Muscle layer of colon (tissue), 2 donors: Measurements from ENCODE around the gene ZNF423.
A peak's percentile ranks its signal among the peaks of the same experiment; 100 is the strongest.

Experiments used
- H3K27ac ChIP-seq: one replicate; pipeline ENCODE4 v1.7.0; 2013; ENCODE audit warnings: low read depth, mild to moderate bottlenecking, low read length, moderate library complexity
- H3K27me3 ChIP-seq, 2 donors: one replicate each; pipeline ENCODE4 v1.7.0; 2013; ENCODE audit warnings: low read length in 2 of 2, mild to moderate bottlenecking in 2 of 2; ENCODE audit not compliant: insufficient read depth in 2 of 2, control insufficient read depth in 1 of 2
- H3K36me3 ChIP-seq: one replicate; pipeline ENCODE4 v1.7.0; 2013; ENCODE audit warnings: mild to moderate bottlenecking, low read length; ENCODE audit not compliant: insufficient read depth
- H3K4me1 ChIP-seq: one replicate; pipeline ENCODE4 v1.7.0; 2013; ENCODE audit warnings: mild to moderate bottlenecking, low read length; ENCODE audit not compliant: insufficient read depth
- H3K4me3 ChIP-seq, 2 donors: one replicate each; pipeline ENCODE4 v1.7.0; 2013; ENCODE audit warnings: low read length in 2 of 2, low read depth in 1 of 2, mild to moderate bottlenecking in 1 of 2, moderate library complexity in 1 of 2
- H3K9ac ChIP-seq: one replicate; pipeline ENCODE4 v1.7.0; 2013; ENCODE audit warnings: low read length
- H3K9me3 ChIP-seq: one replicate; pipeline ENCODE4 v1.7.0; 2013; ENCODE audit warnings: mild to moderate bottlenecking, low read length
- donor health status: abdominal sarcoma.
- donor health status: Adenocarcinoma of cecum.

Gene ZNF423

DNA sequence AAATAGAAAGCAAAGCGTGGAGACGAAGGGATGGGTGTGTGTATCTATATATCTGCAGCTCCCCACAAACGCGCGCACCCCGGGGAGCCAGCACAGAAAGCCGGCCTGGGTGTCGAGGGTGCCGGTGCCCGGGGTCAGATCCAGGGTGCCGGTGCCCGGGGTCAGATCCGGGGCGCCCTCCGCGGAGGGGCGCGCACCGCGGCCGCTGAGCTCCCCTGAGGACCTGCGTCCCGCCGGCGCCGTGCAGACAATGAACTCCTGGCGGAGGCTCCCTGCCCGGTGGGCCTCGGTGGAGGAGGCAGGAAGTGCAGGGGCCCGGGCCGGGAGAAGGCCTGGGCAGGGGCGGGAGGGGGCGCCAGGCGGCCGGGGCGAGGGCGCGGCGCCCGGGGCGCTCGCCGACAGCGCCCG lies 1.1 kb downstream of the ZNF423 start:
- H3K27me3 ChIP-seq = peaks cover 0 to 3% of the 10 kb centered on the region in 2 donors
- H3K9me3 ChIP-seq = no peaks in the 10 kb centered on the region
- no peak overlapping the region for H3K9ac ChIP-seq
- no peaks in the 10 kb centered on the region for H3K36me3 ChIP-seq
- H3K27ac ChIP-seq = peak overlapping the region; percentile 85
- H3K4me1 ChIP-seq = peaks cover 17% of the 10 kb centered on the region
- peak overlapping the region; percentile 56 to 74 for H3K4me3 ChIP-seq

DNA sequence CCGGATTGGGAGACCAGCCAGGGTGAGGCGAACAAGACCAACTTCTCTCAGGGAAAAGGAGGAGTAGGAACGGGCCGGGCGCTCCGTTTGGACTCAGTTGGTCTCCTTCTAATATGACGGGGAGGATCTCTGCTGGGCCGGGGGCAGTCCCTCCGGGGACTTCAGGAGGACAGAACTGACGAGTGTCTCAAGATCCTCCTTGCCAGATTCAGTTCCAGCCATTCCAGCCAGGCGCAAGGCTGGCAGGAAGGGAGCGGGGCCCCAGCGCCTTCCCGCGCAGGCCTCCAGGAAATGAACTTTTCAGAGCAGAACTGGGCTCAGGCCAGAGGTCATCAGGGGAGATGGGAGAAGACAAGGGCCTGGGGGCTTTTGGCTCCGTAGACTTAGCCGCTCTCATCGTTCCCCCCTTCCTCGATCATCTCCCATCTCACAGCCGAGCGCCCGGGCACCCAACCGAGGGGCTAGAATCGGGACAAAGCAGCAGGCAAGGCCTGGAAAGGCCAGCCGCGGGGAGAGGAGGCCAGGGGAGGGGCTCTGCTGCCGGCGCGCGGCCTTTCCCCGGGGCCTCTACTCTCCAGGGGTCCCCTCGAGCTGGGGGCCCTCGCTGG lies 1.6 kb downstream of the ZNF423 start:
- Histone ChIP-seq H3K9ac (peak overlapping the region; percentile 25), H3K27me3 (peaks cover 0 to 3% of the 10 kb centered on the region in 2 donors), H3K4me3 (peak overlapping the region; percentile 56 to 74), H3K4me1 (peaks cover 17% of the 10 kb centered on the region), H3K9me3 (no peaks in the 10 kb centered on the region), H3K27ac (peak overlapping the region; percentile 85), H3K36me3 (no peaks in the 10 kb centered on the region)

DNA sequence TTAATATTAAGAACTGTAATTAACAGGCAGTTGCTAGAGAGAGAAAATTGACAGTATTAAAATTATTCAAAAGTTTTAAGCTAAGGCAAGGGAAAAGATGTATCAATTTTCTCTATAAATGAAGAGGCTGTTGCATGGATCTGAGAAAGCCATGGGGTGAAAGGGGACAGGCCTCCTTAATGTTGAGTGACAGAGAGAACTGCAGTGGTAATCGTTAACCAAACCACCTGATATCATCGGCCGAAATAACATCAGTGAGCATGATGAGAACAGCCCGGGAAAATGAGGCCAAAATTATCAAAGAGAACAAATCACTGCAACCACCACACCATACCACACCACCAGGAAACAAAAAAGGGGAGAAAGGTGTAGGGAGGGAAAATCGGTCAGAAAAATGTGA lies 3.6 kb downstream of the ZNF423 start:
- Histone ChIP-seq H3K4me1 (peaks cover 17% of the 10 kb centered on the region), H3K9ac (no peak overlapping the region), H3K9me3 (no peaks in the 10 kb centered on the region), H3K27ac (no peak overlapping the region), H3K36me3 (no peaks in the 10 kb centered on the region), H3K27me3 (no peaks in the 10 kb centered on the region), H3K4me3 (no peak overlapping the region)

DNA sequence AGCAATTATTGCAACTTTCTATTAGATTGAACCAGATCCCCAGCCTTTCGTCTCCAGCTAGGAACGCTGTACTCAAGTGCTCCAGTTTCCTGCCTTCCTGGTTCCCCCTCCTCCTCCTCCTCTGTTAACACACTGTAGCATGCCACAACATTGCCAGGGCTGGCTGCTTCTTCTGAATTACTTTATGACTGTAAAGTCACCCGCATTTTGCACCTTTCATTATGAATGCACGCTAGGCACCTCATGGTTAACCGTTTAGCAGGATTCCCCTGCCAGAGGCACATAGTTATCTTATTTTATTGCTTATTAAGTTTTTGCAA lies 4.5 kb downstream of the ZNF423 start:
- Histone ChIP-seq H3K36me3 (no peaks in the 10 kb centered on the region), H3K4me3 (no peak overlapping the region), H3K27ac (no peak overlapping the region), H3K4me1 (peaks cover 17% of the 10 kb centered on the region), H3K9me3 (no peaks in the 10 kb centered on the region), H3K27me3 (no peaks in the 10 kb centered on the region), H3K9ac (no peak overlapping the region)

DNA sequence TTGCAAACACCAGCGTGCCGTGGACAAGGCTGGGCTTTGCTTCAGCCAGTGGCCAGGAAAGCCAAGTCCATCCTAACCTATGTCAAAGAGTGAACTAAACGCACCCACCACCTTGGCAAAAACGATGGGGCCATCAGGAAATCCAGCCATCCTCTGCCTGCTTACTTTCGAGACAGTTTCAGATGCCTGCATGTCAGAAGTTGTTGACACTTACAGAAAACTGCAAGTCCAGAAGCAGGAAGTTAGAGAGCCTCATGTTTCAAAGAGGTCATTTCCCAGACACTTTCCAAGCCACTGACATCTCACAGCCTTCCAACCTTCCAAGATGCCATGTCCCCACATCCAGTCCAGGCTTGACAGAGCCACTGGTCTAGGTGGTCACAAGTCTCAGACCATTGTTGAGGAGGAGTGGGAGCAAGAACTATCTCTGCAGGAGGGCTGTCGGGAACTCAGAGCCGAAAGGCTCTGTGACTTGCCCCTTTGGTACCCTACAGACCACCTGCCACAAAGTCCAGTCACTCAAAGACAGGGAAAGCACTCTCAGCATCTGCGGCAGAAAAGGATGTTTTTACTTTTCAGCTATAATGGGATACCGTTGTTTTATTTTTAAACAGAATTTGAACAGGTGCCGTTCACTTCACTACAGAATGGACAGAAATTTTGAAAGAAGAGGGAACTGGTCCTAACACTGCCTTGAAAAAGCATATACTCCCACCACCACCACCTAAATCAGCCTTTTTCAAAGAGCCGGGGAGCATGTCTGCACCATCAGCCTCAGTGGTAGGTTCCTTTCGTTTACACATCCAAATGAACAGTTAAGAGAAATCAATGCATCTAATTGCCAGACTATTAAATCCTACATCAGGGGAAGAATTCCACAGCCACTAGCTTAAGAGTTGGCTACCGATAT lies 5.1 kb downstream of the ZNF423 start:
- Histone ChIP-seq H3K9ac (no peak overlapping the region), H3K4me1 (peaks cover 17% of the 10 kb centered on the region), H3K27me3 (no peaks in the 10 kb centered on the region), H3K36me3 (no peaks in the 10 kb centered on the region), H3K27ac (no peak overlapping the region), H3K9me3 (no peaks in the 10 kb centered on the region), H3K4me3 (no peak overlapping the region)

DNA sequence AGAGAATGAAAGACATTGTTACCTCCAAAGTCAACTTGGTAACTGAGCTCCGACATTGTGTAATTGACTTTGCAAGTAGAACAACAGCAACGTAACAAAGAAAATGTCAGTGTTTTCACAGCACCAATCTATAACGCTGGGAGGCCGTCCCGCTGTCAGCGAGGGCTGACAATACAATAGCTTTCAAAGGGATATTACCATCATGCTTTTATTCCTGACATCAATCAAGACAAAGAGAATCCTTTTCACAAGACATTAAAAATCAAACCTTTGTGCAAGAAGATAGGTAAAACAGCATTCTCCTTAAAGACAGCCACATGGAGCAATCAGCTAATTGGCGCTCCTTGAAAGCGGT lies 6.2 kb downstream of the ZNF423 start:
- Histone ChIP-seq H3K9ac (no peak overlapping the region), H3K27me3 (no peaks in the 10 kb centered on the region), H3K27ac (no peak overlapping the region), H3K4me3 (no peak overlapping the region), H3K36me3 (no peaks in the 10 kb centered on the region), H3K9me3 (no peaks in the 10 kb centered on the region), H3K4me1 (peaks cover 17% of the 10 kb centered on the region)

DNA sequence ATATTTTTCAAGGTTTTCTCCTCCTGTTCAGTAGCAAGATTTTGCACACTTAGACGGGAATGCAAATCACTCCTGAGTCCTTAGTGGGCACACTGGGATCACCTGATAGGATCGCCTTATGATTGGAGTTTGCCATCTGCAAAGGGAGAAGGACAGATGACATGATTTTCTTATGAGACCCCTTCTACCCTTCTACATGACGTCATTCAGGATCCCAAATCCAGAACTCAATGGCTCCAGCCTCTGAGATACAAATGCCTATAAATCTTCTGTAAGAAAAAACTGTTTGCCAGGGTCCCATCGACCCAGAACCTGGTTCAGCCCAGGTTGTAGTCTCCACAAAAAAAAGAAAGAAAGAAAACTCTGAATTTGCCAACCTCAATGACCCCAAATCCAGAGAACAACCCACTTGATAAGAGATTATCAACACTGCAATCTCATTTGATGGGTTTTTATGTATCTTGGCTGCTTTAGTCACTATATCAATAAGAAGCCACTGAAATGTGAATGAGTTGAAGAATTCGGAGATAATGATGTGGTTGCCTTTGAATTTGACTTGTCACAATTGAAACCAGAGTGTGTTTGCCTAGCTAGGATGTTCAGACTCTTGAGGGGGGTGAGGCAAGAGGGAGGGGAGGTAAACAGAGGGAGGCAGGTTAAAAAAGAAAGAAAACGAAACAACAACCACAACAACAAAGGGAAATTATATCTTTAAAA lies 6.7 kb downstream of the ZNF423 start:
- Histone ChIP-seq H3K9me3 (no peaks in the 10 kb centered on the region), H3K9ac (no peak overlapping the region), H3K4me3 (no peak overlapping the region), H3K27ac (no peak overlapping the region), H3K27me3 (no peaks in the 10 kb centered on the region), H3K36me3 (no peaks in the 10 kb centered on the region), H3K4me1 (peaks cover 15% of the 10 kb centered on the region)

DNA sequence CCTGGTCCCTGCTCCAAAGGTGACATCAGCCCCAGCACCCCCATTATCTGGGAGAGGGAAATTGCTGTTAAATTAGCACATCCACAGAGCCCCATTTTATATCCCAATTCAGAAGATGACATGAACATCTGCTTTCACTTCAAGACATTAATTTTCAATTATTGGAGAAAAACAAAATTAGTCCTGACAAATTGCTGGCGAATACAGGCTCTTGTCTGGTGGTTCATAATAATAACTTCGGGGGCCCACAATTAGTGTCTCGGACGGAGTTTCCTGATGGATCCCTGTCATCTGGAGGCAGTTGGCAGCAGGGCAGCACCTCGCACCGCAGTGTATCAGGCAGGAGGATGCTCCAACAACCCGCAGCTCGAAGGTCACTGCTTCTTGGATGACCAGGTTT lies 7.4 kb downstream of the ZNF423 start:
- no peak overlapping the region for H3K9ac ChIP-seq
- H3K4me3 ChIP-seq = no peak overlapping the region
- H3K4me1 ChIP-seq = peaks cover 12% of the 10 kb centered on the region
- H3K36me3 ChIP-seq = no peaks in the 10 kb centered on the region
- no peaks in the 10 kb centered on the region for H3K9me3 ChIP-seq
- no peak overlapping the region for H3K27ac ChIP-seq
- H3K27me3 ChIP-seq = no peaks in the 10 kb centered on the region

DNA sequence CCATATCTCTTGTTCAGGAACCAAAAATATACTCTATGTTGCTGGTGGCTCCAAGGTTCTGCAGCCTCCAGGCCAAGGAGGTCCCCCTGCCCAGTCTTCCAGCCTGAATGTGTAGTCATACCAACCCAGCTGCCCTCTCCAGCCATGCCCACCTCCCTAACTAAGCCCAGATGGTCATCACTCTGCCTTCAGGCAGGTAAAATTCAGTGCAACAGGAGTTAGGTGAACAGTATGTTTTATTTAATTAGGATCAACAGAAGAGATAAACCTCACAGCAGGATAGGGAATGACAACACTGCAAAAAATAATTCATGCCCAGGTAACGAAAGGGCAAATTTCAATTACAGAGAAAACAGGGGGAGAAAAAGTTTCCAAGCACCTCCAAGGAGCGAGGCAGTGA lies 9.1 kb downstream of the ZNF423 start:
- Histone ChIP-seq H3K9me3 (no peaks in the 10 kb centered on the region), H3K27ac (no peak overlapping the region), H3K9ac (no peak overlapping the region), H3K27me3 (no peaks in the 10 kb centered on the region), H3K4me3 (no peak overlapping the region), H3K36me3 (no peaks in the 10 kb centered on the region), H3K4me1 (peaks cover 9% of the 10 kb centered on the region)

DNA sequence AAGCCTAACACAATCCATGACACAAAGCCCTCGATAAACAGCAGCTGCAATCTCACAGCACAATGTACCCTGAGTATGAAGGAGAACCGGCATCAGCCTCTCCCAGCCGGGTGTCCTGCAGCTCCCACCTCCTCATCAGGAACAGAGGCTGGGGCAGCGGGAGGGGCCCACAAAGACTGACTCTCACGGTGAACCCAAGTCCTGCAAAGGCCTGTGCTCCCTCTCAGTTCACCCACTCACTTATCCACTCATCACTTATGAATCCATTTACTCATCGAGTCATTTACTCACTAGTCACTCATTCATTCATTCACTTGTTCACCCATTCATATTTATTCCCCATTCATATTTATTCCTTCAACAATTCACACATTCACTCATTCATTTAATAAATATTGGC lies 11.6 kb downstream of the ZNF423 start:
- H3K9me3 ChIP-seq = no peaks in the 10 kb centered on the region
- no peaks in the 10 kb centered on the region for H3K27me3 ChIP-seq
- H3K9ac ChIP-seq = no peak overlapping the region
- no peak overlapping the region for H3K4me3 ChIP-seq
- H3K27ac ChIP-seq = no peak overlapping the region
- H3K4me1 ChIP-seq = peaks cover 2% of the 10 kb centered on the region
- no peaks in the 10 kb centered on the region for H3K36me3 ChIP-seq

DNA sequence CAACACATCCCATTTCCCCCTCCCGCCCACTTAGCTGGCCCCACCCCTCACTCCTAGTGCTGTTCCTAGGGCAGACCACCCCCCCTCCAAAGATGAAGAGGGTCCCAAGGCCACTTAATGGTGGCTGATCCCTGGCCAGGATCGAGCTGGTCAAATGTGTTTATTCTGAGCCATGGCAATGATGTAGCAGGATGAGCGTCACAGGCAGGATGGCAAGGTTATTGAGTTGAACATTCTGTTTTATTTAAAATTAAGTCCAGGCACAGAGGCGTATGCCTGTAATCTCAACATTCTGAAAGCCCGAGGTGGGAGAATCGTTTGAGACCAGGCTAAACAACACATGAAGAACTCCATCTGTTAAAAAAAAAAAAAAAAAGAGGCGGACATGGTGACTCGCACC lies 12.2 kb downstream of the ZNF423 start:
- H3K27me3 ChIP-seq = no peaks in the 10 kb centered on the region
- H3K4me1 ChIP-seq = peaks cover 7% of the 10 kb centered on the region
- no peaks in the 10 kb centered on the region for H3K9me3 ChIP-seq
- H3K4me3 ChIP-seq = no peak overlapping the region
- H3K9ac ChIP-seq = no peak overlapping the region
- H3K27ac ChIP-seq = no peak overlapping the region
- H3K36me3 ChIP-seq = no peaks in the 10 kb centered on the region
